ENCODE measurements around the gene IL36B.

IL36B gene

GRCh38 chr2:113039719-113040118 lies 12.9 kb downstream of the IL36B start:
- Histone ChIP-seq H3K9me3 (ENCODE audit: control insufficient read depth, insufficient read depth, low read length) (no peaks in the 10 kb centered on the region), H3K27me3 (ENCODE audit: control insufficient read depth, insufficient read depth, low read length) (no peaks in the 10 kb centered on the region), H3K4me3 (ENCODE audit: low read depth, low read length) (no peak overlapping the region), H3K36me3 (ENCODE audit: control insufficient read depth, insufficient read depth, low read length) (no peaks in the 10 kb centered on the region), H3K9ac (ENCODE audit: low read depth, low read length) (no peak overlapping the region), H3K4me1 (ENCODE audit: control insufficient read depth, insufficient read depth, low read length) (no peaks in the 10 kb centered on the region)

GRCh38 chr2:113039158-113039557 lies 13.5 kb downstream of the IL36B start:
- no peaks in the 10 kb centered on the region for H3K4me1 ChIP-seq (ENCODE audit: control insufficient read depth, insufficient read depth, low read length)

GRCh38 chr2:113038291-113038690 lies 14.4 kb downstream of the IL36B start:
- Histone ChIP-seq H3K9ac (ENCODE audit: low read depth, low read length) (no peak overlapping the region), H3K36me3 (ENCODE audit: control insufficient read depth, insufficient read depth, low read length) (no peaks in the 10 kb centered on the region), H3K4me1 (ENCODE audit: control insufficient read depth, insufficient read depth, low read length) (no peaks in the 10 kb centered on the region), H3K27me3 (ENCODE audit: control insufficient read depth, insufficient read depth, low read length) (no peaks in the 10 kb centered on the region), H3K9me3 (ENCODE audit: control insufficient read depth, insufficient read depth, low read length) (no peaks in the 10 kb centered on the region), H3K4me3 (ENCODE audit: low read depth, low read length) (no peak overlapping the region)

More at GRCh38 chr2:113039158-113039557, 13.5 kb downstream of the IL36B start:
- H3K4me3 ChIP-seq (ENCODE audit: low read depth, low read length), result no peak overlapping the region
- no peak overlapping the region for H3K9ac ChIP-seq (ENCODE audit: low read depth, low read length)
- no peaks in the 10 kb centered on the region for H3K9me3 ChIP-seq (ENCODE audit: control insufficient read depth, insufficient read depth, low read length)
- no peaks in the 10 kb centered on the region for H3K27me3 ChIP-seq (ENCODE audit: control insufficient read depth, insufficient read depth, low read length)
- H3K36me3 ChIP-seq (ENCODE audit: control insufficient read depth, insufficient read depth, low read length), result no peaks in the 10 kb centered on the region

- no peak overlapping the region for H3K4me3 ChIP-seq (ENCODE audit: low read depth, low read length)
- H3K27me3 ChIP-seq (ENCODE audit: control insufficient read depth, insufficient read depth, low read length), result no peaks in the 10 kb centered on the region
- no peak overlapping the region for H3K9ac ChIP-seq (ENCODE audit: low read depth, low read length)
- no peaks in the 10 kb centered on the region for H3K9me3 ChIP-seq (ENCODE audit: control insufficient read depth, insufficient read depth, low read length)
- no peaks in the 10 kb centered on the region for H3K4me1 ChIP-seq (ENCODE audit: control insufficient read depth, insufficient read depth, low read length)
- H3K36me3 ChIP-seq (ENCODE audit: control insufficient read depth, insufficient read depth, low read length), result no peaks in the 10 kb centered on the region
Measured at GRCh38 chr2:113036763-113037162, 15.9 kb downstream of the IL36B start.

- Histone ChIP-seq H3K36me3 (ENCODE audit: control insufficient read depth, insufficient read depth, low read length) (no peaks in the 10 kb centered on the region), H3K4me1 (ENCODE audit: control insufficient read depth, insufficient read depth, low read length) (no peaks in the 10 kb centered on the region), H3K27me3 (ENCODE audit: control insufficient read depth, insufficient read depth, low read length) (peaks cover 2% of the 10 kb centered on the region), H3K9me3 (ENCODE audit: control insufficient read depth, insufficient read depth, low read length) (no peaks in the 10 kb centered on the region), H3K4me3 (ENCODE audit: low read depth, low read length) (no peak overlapping the region), H3K9ac (ENCODE audit: low read depth, low read length) (no peak overlapping the region)
Measured at GRCh38 chr2:113034016-113034415, 18.7 kb downstream of the IL36B start.

GRCh38 chr2:113032737-113033136 lies 19.9 kb downstream of the IL36B start:
- Histone ChIP-seq H3K4me1 (ENCODE audit: control insufficient read depth, insufficient read depth, low read length) (no peaks in the 10 kb centered on the region), H3K9ac (ENCODE audit: low read depth, low read length) (no peak overlapping the region), H3K9me3 (ENCODE audit: control insufficient read depth, insufficient read depth, low read length) (no peaks in the 10 kb centered on the region), H3K36me3 (ENCODE audit: control insufficient read depth, insufficient read depth, low read length) (no peaks in the 10 kb centered on the region), H3K4me3 (ENCODE audit: low read depth, low read length) (no peak overlapping the region), H3K27me3 (ENCODE audit: control insufficient read depth, insufficient read depth, low read length) (peaks cover 2% of the 10 kb centered on the region)

- peaks cover 2% of the 10 kb centered on the region for H3K27me3 ChIP-seq (ENCODE audit: control insufficient read depth, insufficient read depth, low read length)
- H3K4me3 ChIP-seq (ENCODE audit: low read depth, low read length), result no peak overlapping the region
- no peaks in the 10 kb centered on the region for H3K9me3 ChIP-seq (ENCODE audit: control insufficient read depth, insufficient read depth, low read length)
- H3K9ac ChIP-seq (ENCODE audit: low read depth, low read length), result no peak overlapping the region
- H3K36me3 ChIP-seq (ENCODE audit: control insufficient read depth, insufficient read depth, low read length), result no peaks in the 10 kb centered on the region
- H3K4me1 ChIP-seq (ENCODE audit: control insufficient read depth, insufficient read depth, low read length), result no peaks in the 10 kb centered on the region
Measured at GRCh38 chr2:113028112-113028511, 24.6 kb downstream of the IL36B start.

- Histone ChIP-seq H3K9ac (ENCODE audit: low read depth, low read length) (no peak overlapping the region), H3K4me3 (ENCODE audit: low read depth, low read length) (no peak overlapping the region), H3K27me3 (ENCODE audit: control insufficient read depth, insufficient read depth, low read length) (peaks cover 2% of the 10 kb centered on the region), H3K4me1 (ENCODE audit: control insufficient read depth, insufficient read depth, low read length) (no peaks in the 10 kb centered on the region), H3K9me3 (ENCODE audit: control insufficient read depth, insufficient read depth, low read length) (no peaks in the 10 kb centered on the region), H3K36me3 (ENCODE audit: control insufficient read depth, insufficient read depth, low read length) (no peaks in the 10 kb centered on the region)
Measured at GRCh38 chr2:113027691-113028090, 25.0 kb downstream of the IL36B start.

GRCh38 chr2:113025737-113026136 lies 26.9 kb downstream of the IL36B start:
- no peak overlapping the region for H3K4me3 ChIP-seq (ENCODE audit: low read depth, low read length)
- no peaks in the 10 kb centered on the region for H3K36me3 ChIP-seq (ENCODE audit: control insufficient read depth, insufficient read depth, low read length)
- no peak overlapping the region for H3K9ac ChIP-seq (ENCODE audit: low read depth, low read length)
- H3K9me3 ChIP-seq (ENCODE audit: control insufficient read depth, insufficient read depth, low read length), result no peaks in the 10 kb centered on the region
- no peaks in the 10 kb centered on the region for H3K4me1 ChIP-seq (ENCODE audit: control insufficient read depth, insufficient read depth, low read length)
- peaks cover 2% of the 10 kb centered on the region for H3K27me3 ChIP-seq (ENCODE audit: control insufficient read depth, insufficient read depth, low read length)

GRCh38 chr2:113024764-113025163 lies 27.9 kb downstream of the IL36B start:
- H3K36me3 ChIP-seq (ENCODE audit: control insufficient read depth, insufficient read depth, low read length), result no peaks in the 10 kb centered on the region
- no peaks in the 10 kb centered on the region for H3K9me3 ChIP-seq (ENCODE audit: control insufficient read depth, insufficient read depth, low read length)
- H3K9ac ChIP-seq (ENCODE audit: low read depth, low read length), result no peak overlapping the region
- H3K4me1 ChIP-seq (ENCODE audit: control insufficient read depth, insufficient read depth, low read length), result no peaks in the 10 kb centered on the region
- H3K27me3 ChIP-seq (ENCODE audit: control insufficient read depth, insufficient read depth, low read length), result no peaks in the 10 kb centered on the region
- no peak overlapping the region for H3K4me3 ChIP-seq (ENCODE audit: low read depth, low read length)

- no peak overlapping the region for H3K4me3 ChIP-seq (ENCODE audit: low read depth, low read length)
- H3K27me3 ChIP-seq (ENCODE audit: control insufficient read depth, insufficient read depth, low read length), result no peaks in the 10 kb centered on the region
- H3K9ac ChIP-seq (ENCODE audit: low read depth, low read length), result no peak overlapping the region
- H3K4me1 ChIP-seq (ENCODE audit: control insufficient read depth, insufficient read depth, low read length), result no peaks in the 10 kb centered on the region
- no peaks in the 10 kb centered on the region for H3K36me3 ChIP-seq (ENCODE audit: control insufficient read depth, insufficient read depth, low read length)
- H3K9me3 ChIP-seq (ENCODE audit: control insufficient read depth, insufficient read depth, low read length), result no peaks in the 10 kb centered on the region
Measured at GRCh38 chr2:113021312-113021711, 31.4 kb downstream of the IL36B start.

- Histone ChIP-seq H3K27me3 (ENCODE audit: control insufficient read depth, insufficient read depth, low read length) (no peaks in the 10 kb centered on the region), H3K4me1 (ENCODE audit: control insufficient read depth, insufficient read depth, low read length) (no peaks in the 10 kb centered on the region), H3K9me3 (ENCODE audit: control insufficient read depth, insufficient read depth, low read length) (no peaks in the 10 kb centered on the region), H3K36me3 (ENCODE audit: control insufficient read depth, insufficient read depth, low read length) (no peaks in the 10 kb centered on the region), H3K4me3 (ENCODE audit: low read depth, low read length) (no peak overlapping the region), H3K9ac (ENCODE audit: low read depth, low read length) (no peak overlapping the region)
Measured at GRCh38 chr2:113018509-113018908, 34.2 kb downstream of the IL36B start.

- Histone ChIP-seq H3K9ac (ENCODE audit: low read depth, low read length) (no peak overlapping the region), H3K4me1 (ENCODE audit: control insufficient read depth, insufficient read depth, low read length) (no peaks in the 10 kb centered on the region), H3K9me3 (ENCODE audit: control insufficient read depth, insufficient read depth, low read length) (no peaks in the 10 kb centered on the region), H3K36me3 (ENCODE audit: control insufficient read depth, insufficient read depth, low read length) (no peaks in the 10 kb centered on the region), H3K27me3 (ENCODE audit: control insufficient read depth, insufficient read depth, low read length) (no peaks in the 10 kb centered on the region), H3K4me3 (ENCODE audit: low read depth, low read length) (no peak overlapping the region)
Measured at GRCh38 chr2:113015655-113016054, 37.0 kb downstream of the IL36B start.

All from iPS-15b (cell line).